ENCODE measurements around the gene SLC37A2. TPM values are rescaled to one million over a fixed set of nuclear protein-coding genes. Genes with fewer than 3 reads are reported as not detected.

The SLC37A2 gene
- total RNA-seq, 1 donor from 2014 or later: 0.64 TPM

DNA sequence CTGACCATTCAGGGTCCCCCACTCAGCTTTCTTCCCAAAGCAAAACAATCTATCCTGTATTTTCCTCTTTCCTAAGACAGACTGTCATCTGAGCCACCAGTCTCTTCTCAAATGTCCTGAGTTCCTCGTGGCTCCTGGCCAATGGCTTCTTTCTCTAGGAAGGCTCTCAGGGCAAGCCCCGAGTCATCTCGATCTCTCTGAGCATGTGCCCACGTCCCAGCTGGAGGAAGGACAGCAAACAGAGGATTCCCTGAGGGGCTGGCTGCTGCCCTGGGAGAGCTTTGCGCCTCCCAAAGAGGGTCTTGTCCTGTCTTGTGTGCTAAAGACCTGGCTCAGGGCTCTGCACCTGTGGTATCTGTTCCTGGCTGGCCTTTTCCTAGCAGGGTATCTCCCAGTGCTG, 8.3 kb downstream of the SLC37A2 start:
- peaks cover 27% of the 10 kb centered on the region for H3K4me1 Mint-ChIP-seq (ENCODE audit: unreplicated experiment)
- H3K9me3 Mint-ChIP-seq (ENCODE audit: unreplicated experiment): no peaks in the 10 kb centered on the region
- H3K36me3 Mint-ChIP-seq (ENCODE audit: unreplicated experiment): no peaks in the 10 kb centered on the region
- TF ChIP-seq, protein P1, sequence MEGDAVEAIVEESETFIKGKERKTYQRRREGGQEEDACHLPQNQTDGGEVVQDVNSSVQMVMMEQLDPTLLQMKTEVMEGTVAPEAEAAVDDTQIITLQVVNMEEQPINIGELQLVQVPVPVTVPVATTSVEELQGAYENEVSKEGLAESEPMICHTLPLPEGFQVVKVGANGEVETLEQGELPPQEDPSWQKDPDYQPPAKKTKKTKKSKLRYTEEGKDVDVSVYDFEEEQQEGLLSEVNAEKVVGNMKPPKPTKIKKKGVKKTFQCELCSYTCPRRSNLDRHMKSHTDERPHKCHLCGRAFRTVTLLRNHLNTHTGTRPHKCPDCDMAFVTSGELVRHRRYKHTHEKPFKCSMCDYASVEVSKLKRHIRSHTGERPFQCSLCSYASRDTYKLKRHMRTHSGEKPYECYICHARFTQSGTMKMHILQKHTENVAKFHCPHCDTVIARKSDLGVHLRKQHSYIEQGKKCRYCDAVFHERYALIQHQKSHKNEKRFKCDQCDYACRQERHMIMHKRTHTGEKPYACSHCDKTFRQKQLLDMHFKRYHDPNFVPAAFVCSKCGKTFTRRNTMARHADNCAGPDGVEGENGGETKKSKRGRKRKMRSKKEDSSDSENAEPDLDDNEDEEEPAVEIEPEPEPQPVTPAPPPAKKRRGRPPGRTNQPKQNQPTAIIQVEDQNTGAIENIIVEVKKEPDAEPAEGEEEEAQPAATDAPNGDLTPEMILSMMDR (IDR thresholded peaks at IDR 0.05): no peak
- H3K27ac Mint-ChIP-seq (ENCODE audit: unreplicated experiment): peak overlapping the region; percentile 75
- no peak for DNase-seq (ENCODE audit: extremely low spot score, unreplicated experiment)
- H3K4me3 Mint-ChIP-seq (ENCODE audit: unreplicated experiment): no peak overlapping the region
- no peaks in the 10 kb centered on the region for H3K27me3 Mint-ChIP-seq (ENCODE audit: unreplicated experiment)

DNA sequence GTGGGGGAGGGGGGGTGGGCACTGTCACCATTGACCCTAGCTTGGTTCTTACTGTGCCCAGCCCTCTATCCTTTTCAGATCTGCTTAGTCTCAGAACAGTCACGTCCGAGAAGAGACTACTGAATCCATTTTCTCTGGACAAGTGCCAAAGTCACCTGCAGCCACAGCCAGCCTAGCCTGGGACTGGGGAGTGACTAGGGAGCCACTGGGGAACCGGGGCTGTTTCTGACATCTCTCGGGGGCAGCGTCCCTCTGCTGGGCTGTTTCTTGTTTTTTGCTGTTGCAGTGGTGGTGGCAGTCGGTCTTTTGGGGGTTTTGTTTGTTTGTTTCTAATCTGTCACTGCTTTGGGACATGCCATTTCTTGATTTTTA, 8.7 kb downstream of the SLC37A2 start:
- DNase-seq (ENCODE audit: extremely low spot score, unreplicated experiment): no peak
- Mint-ChIP-seq H3K36me3 (ENCODE audit: unreplicated experiment) (no peaks in the 10 kb centered on the region), H3K9me3 (ENCODE audit: unreplicated experiment) (no peaks in the 10 kb centered on the region)

DNA sequence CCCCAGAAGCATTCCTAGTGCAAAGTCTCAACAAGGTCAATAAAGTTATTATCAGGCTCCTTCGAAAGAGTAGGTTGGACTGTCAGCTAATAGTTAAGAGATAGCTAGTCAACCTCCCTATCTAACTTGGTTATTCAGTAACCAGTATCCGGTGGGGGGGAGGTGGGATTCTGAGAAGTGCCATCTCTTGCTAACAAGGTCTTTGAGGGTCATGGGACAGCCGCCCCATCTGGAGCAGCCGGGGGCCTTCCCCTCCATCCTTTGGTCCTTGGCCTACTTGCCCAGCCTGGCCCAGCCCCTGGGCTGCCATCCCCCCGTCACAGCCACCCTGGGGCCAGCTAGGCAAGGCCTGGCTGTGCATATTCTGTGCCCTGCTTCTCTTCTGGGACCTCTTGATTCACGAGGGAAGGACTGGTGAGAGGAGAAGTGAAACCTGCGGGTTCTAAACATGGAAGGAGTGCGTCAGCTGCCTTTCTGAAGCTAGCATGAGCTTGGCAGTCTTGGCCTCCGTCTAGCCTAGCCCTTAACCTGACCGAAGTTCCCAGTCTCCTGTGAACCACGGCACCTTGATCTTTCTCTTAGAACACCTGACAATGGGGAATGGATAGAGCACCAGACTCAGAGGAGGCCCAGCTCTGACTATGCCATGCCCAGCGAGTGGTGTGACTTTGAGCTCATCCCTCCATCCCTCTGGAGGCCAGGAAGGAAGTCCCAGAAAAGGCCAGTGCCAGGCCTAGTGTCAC, 9.3 kb downstream of the SLC37A2 start:
- peaks cover 27% of the 10 kb centered on the region for H3K4me1 Mint-ChIP-seq (ENCODE audit: unreplicated experiment)
- no peaks in the 10 kb centered on the region for H3K9me3 Mint-ChIP-seq (ENCODE audit: unreplicated experiment)
- no peaks in the 10 kb centered on the region for H3K36me3 Mint-ChIP-seq (ENCODE audit: unreplicated experiment)
- no peak for DNase-seq (ENCODE audit: extremely low spot score, unreplicated experiment)
- H3K27ac Mint-ChIP-seq (ENCODE audit: unreplicated experiment): no peak overlapping the region
- no peaks in the 10 kb centered on the region for H3K27me3 Mint-ChIP-seq (ENCODE audit: unreplicated experiment)
- TF ChIP-seq, protein P1 (IDR thresholded peaks at IDR 0.05): no peak
- H3K4me3 Mint-ChIP-seq (ENCODE audit: unreplicated experiment): no peak overlapping the region

More for the DNA sequence above, 8.7 kb downstream of the SLC37A2 start:
- H3K4me3 Mint-ChIP-seq (ENCODE audit: unreplicated experiment): no peak overlapping the region
- no peak overlapping the region for H3K27ac Mint-ChIP-seq (ENCODE audit: unreplicated experiment)
- TF ChIP-seq, protein P1 (IDR thresholded peaks at IDR 0.05): no peak
- no peaks in the 10 kb centered on the region for H3K27me3 Mint-ChIP-seq (ENCODE audit: unreplicated experiment)
- H3K4me1 Mint-ChIP-seq (ENCODE audit: unreplicated experiment): peaks cover 27% of the 10 kb centered on the region

DNA sequence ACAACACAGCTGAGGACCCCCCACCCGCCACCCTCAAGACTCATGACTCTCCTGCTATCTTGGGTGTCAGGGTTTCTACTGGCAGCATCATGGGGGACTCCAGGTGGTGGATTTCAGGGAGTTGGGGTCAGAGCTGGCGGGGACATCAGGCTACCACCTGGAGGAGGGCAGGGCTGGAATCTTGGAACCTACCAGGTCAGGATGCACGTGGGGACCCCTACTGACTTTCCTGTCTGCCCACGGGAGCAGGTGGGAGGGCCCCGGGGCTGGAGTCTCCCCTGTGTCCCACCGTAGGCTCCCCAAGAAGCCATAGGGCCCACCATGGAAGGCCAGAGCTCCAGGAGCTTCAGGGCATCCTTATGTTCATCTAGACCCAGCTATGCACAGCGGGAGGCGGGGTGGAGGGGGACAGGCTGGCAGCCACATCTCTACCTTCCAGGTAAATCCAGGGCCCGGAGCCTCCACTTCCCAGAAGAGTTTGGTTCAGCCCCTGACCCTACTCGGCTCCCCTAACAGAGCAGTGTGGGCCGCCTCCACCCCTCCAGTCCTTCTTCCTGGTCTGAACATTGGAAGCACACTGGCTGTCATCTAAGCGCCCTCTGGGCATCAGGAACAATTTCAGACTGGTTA, 10.0 kb downstream of the SLC37A2 start:
- TF ChIP-seq, protein P1 (IDR thresholded peaks at IDR 0.05): no peak
- Mint-ChIP-seq H3K4me3 (ENCODE audit: unreplicated experiment) (no peak overlapping the region), H3K36me3 (ENCODE audit: unreplicated experiment) (no peaks in the 10 kb centered on the region), H3K27me3 (ENCODE audit: unreplicated experiment) (no peaks in the 10 kb centered on the region), H3K4me1 (ENCODE audit: unreplicated experiment) (peaks cover 27% of the 10 kb centered on the region), H3K27ac (ENCODE audit: unreplicated experiment) (no peak overlapping the region), H3K9me3 (ENCODE audit: unreplicated experiment) (no peaks in the 10 kb centered on the region)
- DNase-seq (ENCODE audit: extremely low spot score, unreplicated experiment): no peak

Data from osteocyte (in vitro differentiated cells).